GM11168 (cell line): ENCODE data around the gene TENM4.

Source experiments
- in situ Hi-C: fragments of 300-500 bp; cut with MboI; formaldehyde crosslinking; loops from one replicate; pipeline ENCODE4 v1.12.0; 2022; ENCODE audit warnings: low sequenced_read_pairs; ENCODE audit not compliant: unreplicated experiment

TENM4 gene

DNA sequence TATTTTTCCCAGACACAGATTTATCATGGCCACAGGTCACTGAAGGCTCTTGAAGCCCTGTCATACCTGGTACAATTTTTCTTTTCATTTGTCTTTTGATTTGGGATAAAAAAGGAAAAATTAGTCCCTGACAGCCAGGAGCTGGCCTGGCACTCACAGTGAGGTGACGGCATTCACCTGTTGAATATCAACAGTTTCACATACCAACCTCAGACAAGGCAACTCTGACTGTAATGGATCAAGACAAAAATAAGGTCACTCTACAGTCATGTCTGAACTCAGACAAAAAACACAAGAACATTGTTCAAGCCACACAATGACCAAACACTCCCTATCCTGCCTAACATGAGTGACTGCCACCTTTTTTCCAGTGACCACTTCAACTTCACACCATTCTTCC lies 392.9 kb downstream of the TENM4 start:
- in situ Hi-C loops = no loop called here

DNA sequence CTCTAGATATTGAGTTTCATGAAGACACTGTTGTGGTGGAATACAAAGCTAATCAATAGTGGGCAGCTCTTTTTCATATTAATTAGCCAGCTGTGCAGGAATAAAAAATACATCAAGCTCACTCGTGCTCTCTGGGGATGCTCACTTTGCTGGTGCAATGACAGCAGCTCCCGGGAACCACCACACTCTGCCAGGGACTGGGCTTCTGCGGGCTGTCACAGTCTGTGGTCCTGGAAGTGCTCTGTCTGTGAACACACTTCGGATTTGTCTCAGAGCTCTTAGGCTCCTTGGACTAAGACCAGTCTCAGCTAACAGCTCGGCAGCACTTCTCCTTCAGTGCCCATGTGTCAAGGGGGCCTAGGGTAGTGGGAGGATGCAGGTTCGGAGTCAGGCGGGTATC lies 393.5 kb downstream of the TENM4 start:
- in situ Hi-C loops = no loop called here

DNA sequence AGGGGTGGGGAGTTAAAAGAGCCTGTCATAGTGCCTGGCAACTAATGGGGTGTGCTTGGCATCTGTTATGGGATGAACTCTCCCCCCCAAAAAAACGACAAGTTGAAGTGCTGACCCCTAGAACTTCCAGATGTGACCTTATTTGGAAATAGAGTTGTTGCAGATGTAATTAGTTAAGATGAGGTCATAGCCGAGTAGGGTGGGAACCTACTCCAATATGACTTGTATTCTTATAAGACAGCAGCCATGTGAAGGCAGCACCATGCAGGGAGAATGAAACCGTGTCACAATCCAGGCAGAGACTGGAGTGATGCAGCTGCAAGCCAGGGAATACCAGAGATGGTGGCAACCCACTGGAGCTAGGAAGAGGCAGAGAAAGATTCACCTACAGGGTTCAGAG lies 394.5 kb downstream of the TENM4 start:
- in situ Hi-C loops = no loop called here

DNA sequence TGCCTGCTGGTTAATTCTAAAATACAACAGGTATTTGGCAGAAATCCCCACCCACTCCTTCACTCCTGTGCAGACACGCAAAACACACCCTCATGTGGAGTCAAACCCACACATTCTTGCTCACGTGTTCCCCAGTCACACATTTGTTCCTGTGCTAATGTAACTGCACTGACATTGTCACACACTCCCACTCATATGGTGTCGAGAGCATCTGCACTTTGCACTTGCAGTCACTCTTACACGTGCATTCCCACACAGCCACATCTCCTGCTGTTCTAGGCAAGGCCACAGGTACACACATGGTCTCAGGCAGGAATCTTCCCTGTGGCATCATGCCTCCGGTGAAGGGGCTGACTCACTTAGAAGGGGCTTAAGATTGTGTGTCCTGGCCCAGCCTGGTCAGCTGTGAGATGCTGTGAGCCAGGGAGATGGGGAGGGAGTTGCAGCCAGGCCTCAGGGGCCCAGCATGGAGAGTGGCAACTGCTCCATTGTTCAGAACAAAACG lies 395.0 kb downstream of the TENM4 start:
- in situ Hi-C loops = no loop called here

DNA sequence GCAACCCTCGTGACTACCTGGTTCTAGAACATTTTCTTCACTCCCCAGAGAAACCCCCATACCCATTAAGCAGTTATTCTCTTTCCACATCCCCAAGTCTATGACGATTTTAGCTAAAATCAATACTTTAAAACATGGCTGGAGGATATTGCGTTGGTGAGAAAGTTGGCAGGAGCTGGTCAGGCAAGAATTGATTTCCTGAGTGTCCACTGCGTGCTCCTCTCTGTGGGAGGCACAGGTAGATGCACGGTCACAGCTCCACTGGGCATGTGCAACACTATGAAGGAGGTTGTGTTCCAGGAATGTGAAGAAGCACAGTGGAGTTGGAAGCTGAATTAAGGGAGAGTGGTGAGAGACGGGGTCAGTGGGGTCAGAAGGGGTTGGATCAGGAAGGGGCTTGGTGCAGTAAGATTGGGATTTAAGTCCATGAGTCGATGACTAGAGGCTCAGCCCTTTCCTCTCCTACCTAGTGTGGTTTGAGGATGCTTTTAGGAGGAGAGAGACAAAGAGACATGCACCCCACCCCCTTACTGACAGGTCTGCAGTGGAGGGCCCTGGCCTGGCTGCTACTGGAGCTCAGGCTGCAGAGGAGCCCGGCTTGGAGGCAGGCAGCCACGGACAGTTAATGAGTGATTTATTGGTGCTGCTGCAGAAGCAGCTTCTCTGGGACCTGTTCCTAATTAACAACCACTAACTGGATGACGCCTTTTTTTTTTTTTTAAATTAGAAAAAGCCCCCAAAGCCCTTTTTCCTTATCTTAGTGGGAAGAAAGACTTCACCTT lies 395.6 kb downstream of the TENM4 start:
- in situ Hi-C loops = no loop called here

DNA sequence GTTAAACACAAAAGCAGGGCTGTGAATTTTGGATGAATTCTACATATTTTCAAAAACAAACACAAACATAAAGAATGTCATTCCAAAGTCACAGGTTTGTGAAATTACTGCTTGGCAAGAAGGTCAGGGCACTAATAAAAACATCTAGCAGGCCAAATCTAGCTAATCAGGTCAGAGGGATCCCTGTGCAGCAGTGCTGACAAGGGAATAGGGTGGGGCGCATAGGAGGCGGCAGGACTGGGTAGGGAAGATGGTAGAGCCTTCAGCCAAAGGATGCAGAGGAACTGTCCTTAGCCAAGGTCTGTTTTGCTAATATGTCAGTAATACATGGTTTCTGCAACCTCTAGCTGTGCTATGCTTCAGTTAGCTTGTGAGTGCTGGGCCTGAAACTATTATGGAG lies 396.6 kb downstream of the TENM4 start:
- in situ Hi-C loops = no loop called here

DNA sequence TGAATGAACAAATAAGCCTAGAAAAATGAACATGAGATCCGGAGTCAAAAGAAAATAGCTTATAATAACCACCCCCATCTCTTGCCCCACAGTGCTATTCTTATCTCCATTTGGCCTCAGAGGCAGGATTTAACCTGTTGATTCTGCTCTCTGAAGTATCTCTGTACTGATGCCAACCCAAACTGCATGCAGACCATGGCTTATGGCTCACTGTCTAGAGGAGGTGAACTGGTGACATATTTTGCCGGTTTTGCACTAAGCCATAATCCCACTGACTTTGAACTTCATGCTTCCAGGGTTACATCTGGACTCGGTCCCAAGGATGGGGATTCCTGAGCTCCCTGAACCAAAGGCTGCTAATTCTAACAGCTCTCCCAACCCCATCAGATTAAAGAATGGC lies 397.1 kb downstream of the TENM4 start:
- in situ Hi-C loops = no loop called here

DNA sequence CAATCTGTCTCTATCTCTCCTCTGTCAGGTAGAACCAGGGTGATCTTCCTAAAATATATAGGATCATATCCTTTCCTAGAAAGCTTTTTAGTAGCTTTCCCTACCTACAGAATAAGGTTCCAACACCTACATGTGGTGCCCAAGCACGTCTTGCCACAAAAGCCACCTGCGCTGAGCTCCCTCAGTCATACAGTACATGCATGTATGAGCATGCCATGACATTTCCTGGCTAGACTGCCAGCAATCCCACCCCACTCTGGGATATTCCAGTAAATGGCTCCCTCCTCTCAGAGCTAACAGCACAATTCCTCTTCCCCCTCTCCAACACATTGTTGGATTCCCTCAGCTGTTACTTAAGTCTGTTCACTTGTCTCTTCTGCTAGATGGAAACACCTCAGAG lies 398.0 kb downstream of the TENM4 start:
- in situ Hi-C loops = no loop called here

DNA sequence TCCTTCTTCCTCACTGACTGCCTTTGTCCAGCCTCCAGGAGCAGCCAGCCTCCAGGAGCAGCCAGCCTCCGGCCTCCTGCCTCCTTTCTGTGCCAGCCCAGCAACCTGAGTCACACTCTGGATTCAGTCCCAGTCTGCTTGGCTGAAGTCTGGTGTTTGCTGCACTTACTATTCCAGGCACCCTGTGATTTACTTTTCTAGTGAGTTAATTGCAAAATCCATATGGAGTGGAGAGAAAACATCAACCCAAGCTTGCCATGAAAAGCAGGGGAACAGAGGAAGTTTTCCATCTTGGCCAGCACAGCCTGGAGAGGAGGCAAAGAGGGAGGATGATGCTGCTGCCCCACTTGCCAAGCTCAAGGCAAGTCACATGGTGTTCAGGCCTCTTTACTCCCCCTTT lies 400.5 kb downstream of the TENM4 start:
- in situ Hi-C loops = no loop called here

DNA sequence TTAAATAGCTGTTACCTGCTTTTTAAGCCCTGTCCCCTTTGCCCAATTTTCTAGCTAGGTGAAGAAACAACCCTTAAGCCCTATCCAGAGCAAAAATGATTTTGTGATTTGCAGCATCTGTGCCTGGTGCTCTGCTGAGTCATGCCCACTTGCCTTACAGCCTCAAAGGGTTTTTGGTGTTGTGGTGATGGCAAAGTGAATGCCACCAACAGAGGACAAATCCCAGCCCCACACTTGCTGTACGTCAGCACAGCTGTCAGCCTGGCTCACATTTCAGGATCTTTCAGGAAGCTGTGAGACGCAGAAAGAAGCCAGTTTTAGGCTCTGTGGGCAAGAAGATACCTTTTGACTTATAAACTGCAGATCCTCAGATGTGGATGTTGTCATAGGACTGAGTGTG lies 401.7 kb downstream of the TENM4 start:
- in situ Hi-C loops = no loop called here

DNA sequence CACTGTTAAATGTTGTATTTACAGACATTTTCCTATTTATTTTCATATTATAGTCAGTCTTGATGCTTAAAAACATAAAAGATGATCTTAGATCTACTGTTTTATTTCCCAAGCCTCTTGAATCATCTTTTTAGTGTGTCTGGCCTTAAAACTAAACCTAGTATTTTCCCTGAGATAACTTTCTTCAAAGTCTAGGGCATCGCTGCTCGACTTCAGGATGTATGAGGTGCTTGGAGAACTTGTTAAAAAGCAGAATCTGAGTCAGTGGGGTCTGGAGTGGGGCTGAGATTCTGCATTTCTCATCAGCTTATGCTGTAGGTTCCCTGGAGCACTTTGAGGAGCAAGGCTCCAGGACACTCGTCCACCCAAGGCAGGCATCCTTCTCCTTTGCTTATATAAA lies 404.9 kb downstream of the TENM4 start:
- in situ Hi-C loops = no loop called here

DNA sequence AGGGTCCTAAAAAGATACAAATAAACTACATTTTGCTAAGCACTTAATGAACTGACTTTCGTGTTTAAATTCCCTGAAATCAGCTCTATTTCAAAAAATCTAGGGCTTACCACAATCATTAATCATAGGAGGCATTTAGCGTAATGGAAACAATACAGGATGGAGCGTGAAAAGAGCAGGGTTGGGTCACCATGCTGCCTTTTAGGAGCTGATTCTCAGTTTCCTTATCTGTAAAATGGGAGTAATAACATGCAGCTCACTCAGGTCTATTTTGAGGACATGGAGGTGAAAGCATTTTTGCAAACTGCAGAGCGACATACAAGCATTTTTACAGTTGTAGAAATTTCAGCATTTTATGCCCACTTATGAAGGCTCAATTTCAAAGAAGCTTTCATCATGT lies 407.0 kb downstream of the TENM4 start:
- in situ Hi-C loops = no loop called here

DNA sequence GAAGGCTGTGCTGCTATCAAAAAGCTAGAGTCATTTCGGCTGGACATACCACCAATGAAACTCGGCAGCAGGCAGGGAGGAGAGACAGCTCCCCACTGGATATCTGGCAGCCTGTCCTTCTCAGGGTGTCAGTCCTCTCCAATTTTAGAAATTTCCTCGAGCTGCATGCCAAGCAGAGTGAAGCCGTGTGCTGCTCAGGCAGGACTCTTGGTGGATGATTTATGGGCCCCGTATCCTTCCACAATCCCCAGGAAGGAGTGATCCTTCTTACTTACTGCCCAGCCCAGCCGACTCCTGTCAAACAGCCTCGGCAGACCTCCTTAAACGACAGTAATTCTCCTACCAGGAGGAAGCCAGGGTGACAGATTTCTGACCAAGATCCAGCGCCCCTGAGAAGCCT lies 410.4 kb downstream of the TENM4 start:
- in situ Hi-C loops = no loop called here

DNA sequence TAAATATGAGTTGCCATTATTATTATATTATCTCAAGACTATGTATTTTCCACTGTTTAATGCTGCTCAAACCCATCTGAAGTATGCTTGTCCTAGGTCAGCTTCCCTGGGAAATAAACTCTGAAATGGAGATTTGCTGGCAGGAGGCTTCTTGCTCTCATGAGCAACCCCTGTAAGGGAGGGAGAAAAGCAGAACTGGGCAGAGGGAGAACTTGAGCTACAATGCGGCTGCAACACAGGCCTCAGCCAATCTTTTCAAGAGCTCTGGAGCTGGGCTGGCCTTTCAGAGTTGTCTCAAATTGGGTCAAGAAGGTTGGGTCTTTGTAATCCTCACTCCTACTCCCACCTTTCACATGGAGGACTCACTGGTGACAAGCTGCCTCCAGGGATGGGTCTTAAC lies 412.6 kb downstream of the TENM4 start:
- in situ Hi-C loops = no loop called here

DNA sequence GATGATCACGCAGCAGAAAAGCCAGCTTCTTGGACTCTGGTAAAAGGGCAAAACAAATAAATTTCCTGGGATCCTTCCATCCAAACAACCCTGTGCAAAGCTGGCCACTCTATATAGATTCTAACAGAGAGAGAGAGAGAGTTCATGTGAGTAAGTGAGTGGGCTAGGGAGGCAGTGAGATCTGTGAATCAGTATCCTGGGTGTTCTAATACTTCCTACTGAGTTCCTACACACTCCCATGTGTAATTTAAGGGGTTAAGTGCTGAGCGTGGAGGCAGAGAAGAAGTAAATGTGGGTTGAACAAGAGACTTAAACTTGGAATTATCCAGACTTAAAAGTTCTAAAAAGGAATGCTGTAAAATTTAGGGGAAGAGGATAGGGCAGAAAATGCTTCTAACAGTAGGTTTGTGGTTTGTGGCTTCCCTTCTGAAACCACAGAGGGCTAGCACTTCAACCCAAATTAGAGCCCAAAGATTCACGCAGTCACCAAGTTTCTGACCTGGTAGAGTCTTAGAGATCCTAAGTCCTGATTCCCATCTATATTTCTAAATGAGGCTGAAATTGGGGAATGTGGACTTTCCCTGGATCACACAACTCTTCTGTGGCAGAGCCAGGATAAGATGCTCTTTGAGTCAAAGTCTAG lies 413.9 kb downstream of the TENM4 start:
- in situ Hi-C loops = no loop called here

DNA sequence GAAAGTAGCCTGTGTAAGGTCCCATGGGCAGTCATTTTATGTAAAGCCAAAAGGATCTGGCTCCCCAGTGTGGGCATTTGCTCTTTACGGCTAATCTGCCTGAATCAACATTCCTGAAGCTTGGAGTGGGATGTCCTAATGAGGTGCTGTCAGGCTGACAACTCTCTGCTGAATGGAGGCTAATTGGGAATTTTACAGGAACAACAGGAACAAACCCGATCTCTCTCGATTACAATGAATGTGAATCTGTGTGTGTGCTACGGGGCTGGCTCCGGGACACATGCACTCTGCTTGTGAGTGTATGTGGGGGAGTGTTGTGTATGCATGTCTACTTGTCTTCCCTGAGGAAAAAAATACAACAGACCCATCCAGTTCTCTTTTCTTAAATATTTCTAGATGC lies 415.2 kb downstream of the TENM4 start:
- in situ Hi-C loops = no loop called here

DNA sequence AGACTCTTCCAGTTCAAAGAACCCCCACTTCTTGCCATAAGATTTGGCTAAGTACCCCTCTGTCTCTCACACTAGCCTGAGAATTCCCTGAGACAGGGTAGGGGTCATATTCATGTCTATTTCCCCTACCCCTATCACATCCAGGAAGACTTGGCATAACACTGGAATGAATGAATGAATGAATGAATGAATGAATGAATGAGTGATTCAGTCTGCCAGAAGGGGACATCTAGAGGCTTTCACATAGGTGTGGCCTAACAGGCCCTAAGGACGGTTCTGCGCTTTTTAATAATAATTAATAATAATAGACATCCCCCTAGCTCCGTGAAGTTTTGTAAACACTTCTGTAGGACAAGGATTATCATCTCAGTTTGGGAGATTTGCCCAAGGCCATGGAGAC lies 415.7 kb downstream of the TENM4 start:
- in situ Hi-C loops = no loop called here

DNA sequence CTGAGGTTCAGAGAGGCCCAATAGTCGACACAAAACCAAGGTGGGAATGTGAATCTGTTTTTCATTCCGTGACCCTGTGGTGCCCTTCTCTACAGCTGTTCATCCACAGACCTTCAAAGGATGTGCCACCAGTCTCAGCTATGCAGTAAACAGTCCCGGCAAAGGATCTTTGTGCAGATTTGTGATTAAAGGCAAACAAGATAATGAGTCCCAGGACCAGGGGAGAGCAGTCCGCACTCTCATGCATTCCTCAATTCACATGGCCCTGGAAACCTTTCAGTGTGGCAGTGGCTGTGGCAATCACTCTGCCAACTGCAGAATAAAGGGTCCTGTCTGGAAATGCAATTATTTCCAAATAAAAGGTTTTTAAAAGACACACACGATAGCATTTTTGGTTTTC lies 418.6 kb downstream of the TENM4 start:
- in situ Hi-C loops = no loop called here

DNA sequence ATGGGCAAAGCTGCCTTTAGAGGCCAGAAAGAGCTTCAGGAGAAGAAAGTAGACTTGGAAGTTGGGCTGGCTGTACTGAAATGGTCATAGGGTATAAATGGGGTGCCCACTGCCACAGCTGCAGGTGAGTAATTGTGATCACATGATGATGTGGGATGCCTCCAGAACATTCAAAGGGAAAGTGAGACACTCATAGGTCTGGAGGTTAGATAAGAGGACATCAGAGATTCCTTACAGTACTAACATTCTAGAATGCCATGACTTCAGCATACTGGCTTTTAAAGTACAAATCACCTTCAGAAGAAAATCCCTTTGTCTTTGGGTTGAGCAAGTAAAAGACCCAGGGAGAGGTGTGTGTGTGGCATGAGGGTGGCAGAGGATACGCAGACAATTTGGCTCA lies 419.2 kb downstream of the TENM4 start:
- in situ Hi-C loops = no loop called here

DNA sequence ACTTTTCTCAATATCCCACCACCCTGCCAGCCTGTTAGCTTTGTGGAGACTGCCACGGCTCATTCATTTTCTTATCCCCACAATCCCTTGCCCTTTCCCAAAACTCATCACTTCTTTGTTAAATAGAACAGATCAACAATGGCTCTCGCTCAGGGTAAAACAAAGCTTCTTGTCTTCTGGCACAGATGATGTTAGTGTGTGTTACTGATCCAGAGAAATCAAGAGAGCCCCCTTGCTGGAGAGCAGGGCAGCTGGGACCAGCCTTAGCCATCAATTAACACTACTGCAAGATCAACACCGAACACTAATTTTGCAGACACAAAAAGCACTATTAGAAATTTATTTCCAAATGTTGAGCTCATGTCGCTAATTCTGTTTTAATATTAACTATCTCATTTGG lies 420.9 kb downstream of the TENM4 start:
- in situ Hi-C loops = no loop called here

DNA sequence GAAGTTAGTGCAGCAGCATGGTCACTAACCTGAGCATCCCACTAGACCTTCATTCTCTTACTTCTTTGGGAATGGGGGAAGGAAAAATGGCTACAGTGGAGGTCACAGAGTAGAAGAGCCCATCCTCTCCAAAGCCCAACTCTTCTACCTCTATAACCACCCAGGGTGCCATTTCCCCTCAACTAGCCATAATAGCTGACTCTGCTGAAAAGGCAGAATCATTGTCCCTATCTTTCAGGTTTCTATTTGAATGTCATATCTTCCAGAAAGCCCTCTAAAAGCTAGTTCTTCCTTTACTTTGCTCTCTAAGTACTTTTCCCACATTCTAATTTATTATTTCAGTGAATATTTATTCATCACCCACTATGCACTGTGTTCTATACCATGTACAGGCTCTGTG lies 421.6 kb downstream of the TENM4 start:
- in situ Hi-C loops = no loop called here

DNA sequence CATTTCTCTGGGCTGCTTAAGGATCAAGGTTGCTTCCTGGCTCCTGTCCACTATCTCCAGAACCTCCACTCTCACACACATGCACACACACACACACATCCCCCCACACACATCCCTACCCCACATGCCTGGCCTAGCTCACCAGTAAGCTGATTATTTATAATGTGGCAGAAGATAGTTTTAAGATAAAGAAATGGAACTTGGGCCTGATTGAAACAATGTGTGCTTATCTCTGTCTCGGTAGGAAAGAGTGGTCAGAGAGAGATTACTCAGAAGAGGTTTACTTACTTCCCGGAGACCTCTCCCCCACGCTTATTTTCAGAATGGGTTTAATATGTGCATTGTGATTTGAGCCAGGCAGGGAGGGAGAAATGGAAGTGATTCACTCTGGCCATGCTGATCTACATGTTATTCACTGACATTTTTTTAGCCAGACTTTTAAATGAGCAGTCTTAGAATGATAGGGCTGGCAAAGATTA lies 422.4 kb downstream of the TENM4 start:
- in situ Hi-C loops = no loop called here
